RPMI8226 (cell line): Measurements from ENCODE around the gene MAGEB5.
"Not testable (repeated sequence)": the region's sequence is repeated elsewhere in the genome, so short reads cannot be mapped to it uniquely, and the experiment has no call there.

ENCODE experiments used
- DNase-seq: peaks from one replicate; pipeline ENCODE4 v3.0.0-alpha.2; 2015

MAGEB5 gene

GRCh38 chrX:26215869-26216268 is at the start of gene MAGEB5:
MAGEB5 (plus strand) TSS chrX:26216169; CDS start chrX:26217302, 1,133 bp downstream.
- DNase-seq: no peak

GRCh38 chrX:26192204-26192603 is 23.8 kb upstream of the MAGEB5 start, which contains the start of gene MAGEB6:
MAGEB6 (plus strand) TSS chrX:26192440; CDS start chrX:26193847, 1,407 bp downstream.
- peak; percentile 23 for DNase-seq

GRCh38 chrX:26203561-26203960 is 12.4 kb upstream of the MAGEB5 start:
- DNase-seq: no peak

- not testable (repeated sequence) for DNase-seq
Observed at GRCh38 chrX:26204717-26205116, 11.3 kb upstream of the MAGEB5 start.

- no peak for DNase-seq
Observed at GRCh38 chrX:26208012-26208411, 8.0 kb upstream of the MAGEB5 start.

GRCh38 chrX:26219351-26219750 is 3.4 kb downstream of the MAGEB5 start:
- no peak for DNase-seq

- no peak for DNase-seq
Observed at GRCh38 chrX:26234177-26234576, 18.2 kb downstream of the MAGEB5 start.

- DNase-seq: no peak
Observed at GRCh38 chrX:26253526-26253925, 37.6 kb downstream of the MAGEB5 start.

- no peak for DNase-seq
Observed at GRCh38 chrX:26254436-26254835, 38.5 kb downstream of the MAGEB5 start.

GRCh38 chrX:26262121-26262523 is 46.2 kb downstream of the MAGEB5 start:
- no peak for DNase-seq
